Stomach smooth muscle (tissue), 2 donors: ENCODE results near the gene SLC44A1.

Experiments
- H3K27ac ChIP-seq: one replicate; pipeline ENCODE4 v1.7.0; 2013; ENCODE audit warnings: mild to moderate bottlenecking, low read length, inconsistent platforms
- H3K27me3 ChIP-seq, 2 donors: one replicate each; pipeline ENCODE4 v1.7.0; 2013; ENCODE audit warnings: low read length in 2 of 2; ENCODE audit not compliant: insufficient read depth in 2 of 2, control insufficient read depth in 1 of 2
- H3K36me3 ChIP-seq, 2 donors: one replicate each; pipeline ENCODE4 v1.7.0; 2013; ENCODE audit warnings: low read length in 2 of 2; ENCODE audit not compliant: control insufficient read depth in 2 of 2, insufficient read depth in 2 of 2
- H3K4me1 ChIP-seq: one replicate; pipeline ENCODE4 v1.7.0; 2013; ENCODE audit warnings: low read length; ENCODE audit not compliant: control insufficient read depth, insufficient read depth
- H3K4me3 ChIP-seq, 2 donors: one replicate each; pipeline ENCODE4 v1.7.0; 2013; ENCODE audit warnings: low read length in 2 of 2
- H3K9ac ChIP-seq, 2 donors: one replicate each; pipeline ENCODE4 v1.7.0; 2013; ENCODE audit warnings: low read length in 2 of 2, mild to moderate bottlenecking in 1 of 2
- H3K9me3 ChIP-seq, 2 donors: one replicate each; pipeline ENCODE4 v1.7.0; 2013; ENCODE audit warnings: low read length in 2 of 2; ENCODE audit not compliant: control insufficient read depth in 2 of 2
- donor health status: healthy.
- donor health status: Pancreatic carcinoma.

SLC44A1 gene

DNA sequence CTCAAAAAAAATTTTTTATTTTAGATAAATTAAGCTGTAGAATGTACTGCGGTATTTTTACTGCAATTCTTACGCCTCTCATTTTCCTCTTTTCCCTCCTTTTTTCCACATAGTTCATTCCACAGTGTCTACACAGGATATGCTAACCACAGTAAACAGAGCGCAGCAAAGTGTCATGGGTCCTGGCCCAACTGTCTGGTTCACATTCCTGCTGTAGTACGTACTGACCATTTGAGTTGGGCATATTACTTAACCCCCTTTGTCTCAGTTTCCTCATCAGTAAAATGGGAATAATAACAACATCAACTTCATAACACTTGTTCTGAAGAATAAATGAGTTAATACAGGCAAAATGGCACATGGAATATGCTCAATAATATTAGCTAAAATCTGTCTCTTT, 41.6 kb downstream of the SLC44A1 start:
- H3K9me3 ChIP-seq = no peaks in the 10 kb centered on the region
- H3K4me1 ChIP-seq = no peaks in the 10 kb centered on the region
- H3K4me3 ChIP-seq = no peak overlapping the region
- no peak overlapping the region for H3K27ac ChIP-seq
- H3K27me3 ChIP-seq = no peaks in the 10 kb centered on the region
- H3K36me3 ChIP-seq = no peaks in the 10 kb centered on the region
- H3K9ac ChIP-seq = no peak overlapping the region

DNA sequence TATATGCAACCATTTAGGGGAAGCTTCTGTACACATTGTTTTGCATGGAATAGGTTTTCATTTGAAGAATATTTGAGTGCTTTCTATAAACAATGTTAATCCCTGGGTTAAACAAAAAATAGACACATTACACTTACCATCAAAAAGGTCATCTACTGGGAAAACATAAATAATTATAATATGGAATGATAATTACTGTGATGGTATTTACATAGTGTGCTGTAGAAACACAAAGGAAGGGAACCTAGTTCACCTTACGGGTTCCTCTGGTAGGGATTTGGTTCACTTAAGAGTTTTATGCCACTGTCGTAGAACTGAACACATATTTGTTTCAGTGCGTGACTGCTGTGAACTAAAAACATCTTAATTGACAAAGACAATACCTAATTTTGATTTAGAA, 44.9 kb downstream of the SLC44A1 start:
- no peaks in the 10 kb centered on the region for H3K9me3 ChIP-seq
- no peak overlapping the region for H3K9ac ChIP-seq
- no peaks in the 10 kb centered on the region for H3K27me3 ChIP-seq
- H3K27ac ChIP-seq = no peak overlapping the region
- no peaks in the 10 kb centered on the region for H3K36me3 ChIP-seq
- no peak overlapping the region for H3K4me3 ChIP-seq
- H3K4me1 ChIP-seq = no peaks in the 10 kb centered on the region

DNA sequence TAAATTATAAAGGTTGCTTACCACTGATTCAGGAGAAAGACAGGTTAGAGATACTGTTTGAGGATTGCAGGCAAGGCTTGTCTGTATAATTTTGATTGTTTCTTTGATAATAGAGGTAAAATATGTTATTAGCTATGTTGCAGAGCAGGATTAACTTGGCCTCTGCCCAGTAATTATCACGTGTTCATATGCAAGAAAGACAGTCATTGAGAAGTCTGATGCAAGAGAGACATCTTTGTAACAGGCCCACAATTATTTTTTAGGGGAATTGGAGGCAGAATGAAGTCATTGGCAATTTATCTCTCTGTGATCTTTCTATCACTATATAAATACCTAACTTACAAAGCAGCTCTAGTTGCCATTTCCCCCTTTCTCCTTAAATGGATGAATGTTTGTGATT, 46.0 kb downstream of the SLC44A1 start:
- Histone ChIP-seq H3K27me3 (no peaks in the 10 kb centered on the region), H3K27ac (no peak overlapping the region), H3K36me3 (no peaks in the 10 kb centered on the region), H3K9ac (no peak overlapping the region), H3K4me1 (no peaks in the 10 kb centered on the region), H3K4me3 (no peak overlapping the region), H3K9me3 (no peaks in the 10 kb centered on the region)

DNA sequence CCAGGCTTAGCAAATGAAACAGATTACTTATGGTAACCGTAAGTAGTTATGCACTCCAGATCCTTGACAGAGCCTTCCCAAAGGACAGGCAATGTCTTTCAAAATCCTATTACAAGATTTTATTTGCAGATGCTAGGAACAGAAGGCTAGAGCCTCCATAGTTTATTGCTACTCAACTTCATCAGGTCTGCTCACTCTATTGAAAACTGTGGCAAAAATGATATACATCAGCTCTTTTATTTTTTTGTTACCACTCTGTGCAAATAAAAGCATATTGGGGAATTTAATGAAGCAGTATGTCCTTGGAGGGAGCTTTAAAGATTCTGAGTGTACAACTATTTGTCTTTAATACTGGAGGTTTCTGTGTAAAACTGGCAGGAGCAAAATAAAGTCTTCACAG, 46.5 kb downstream of the SLC44A1 start:
- Histone ChIP-seq H3K9ac (no peak overlapping the region), H3K27ac (no peak overlapping the region), H3K4me3 (no peak overlapping the region), H3K27me3 (no peaks in the 10 kb centered on the region), H3K9me3 (no peaks in the 10 kb centered on the region), H3K4me1 (no peaks in the 10 kb centered on the region), H3K36me3 (no peaks in the 10 kb centered on the region)

DNA sequence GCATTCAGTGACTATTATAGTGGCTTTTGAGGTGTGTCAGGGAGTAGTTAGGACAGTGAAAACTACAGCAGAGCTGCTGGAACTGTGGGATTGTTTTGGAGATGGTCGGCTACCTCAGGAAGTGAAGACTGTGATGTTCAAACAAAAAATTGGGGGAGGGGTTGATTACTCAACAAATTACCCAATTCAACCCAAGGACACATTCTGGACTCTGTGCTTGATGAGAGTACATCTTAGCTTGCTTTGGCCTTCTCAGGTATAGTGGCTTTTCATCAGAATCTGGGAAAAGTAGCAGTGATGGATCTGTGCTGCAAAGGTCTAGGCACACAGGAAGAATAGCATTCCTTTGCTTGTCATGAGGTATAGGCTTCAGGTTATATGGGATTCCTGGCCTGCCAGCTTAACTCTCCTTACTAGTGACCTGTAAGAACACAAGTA, 47.0 kb downstream of the SLC44A1 start:
- Histone ChIP-seq H3K27me3 (no peaks in the 10 kb centered on the region), H3K4me1 (no peaks in the 10 kb centered on the region), H3K36me3 (no peaks in the 10 kb centered on the region), H3K4me3 (no peak overlapping the region), H3K9me3 (no peaks in the 10 kb centered on the region), H3K27ac (no peak overlapping the region), H3K9ac (no peak overlapping the region)

DNA sequence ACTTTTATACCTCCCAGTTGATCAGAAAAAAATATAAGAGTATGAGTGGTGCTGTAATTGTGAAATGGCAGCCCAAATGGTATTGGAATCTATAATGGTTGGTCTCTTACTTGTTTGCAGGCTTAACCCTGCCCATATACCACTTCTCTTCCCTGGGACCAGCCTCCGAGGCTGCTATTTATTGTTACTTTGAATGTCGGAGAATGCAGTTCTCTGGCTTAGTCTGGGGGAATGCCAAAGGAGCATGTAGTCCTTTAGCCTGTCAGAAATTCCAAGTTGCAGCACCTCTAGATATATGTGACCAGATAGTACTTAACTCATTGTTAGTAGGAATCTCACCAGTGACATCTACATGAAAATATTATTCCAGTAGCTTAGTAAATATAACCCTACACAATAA, 47.5 kb downstream of the SLC44A1 start:
- no peaks in the 10 kb centered on the region for H3K9me3 ChIP-seq
- no peak overlapping the region for H3K9ac ChIP-seq
- no peak overlapping the region for H3K4me3 ChIP-seq
- H3K27ac ChIP-seq = no peak overlapping the region
- no peaks in the 10 kb centered on the region for H3K4me1 ChIP-seq
- no peaks in the 10 kb centered on the region for H3K27me3 ChIP-seq
- no peaks in the 10 kb centered on the region for H3K36me3 ChIP-seq

DNA sequence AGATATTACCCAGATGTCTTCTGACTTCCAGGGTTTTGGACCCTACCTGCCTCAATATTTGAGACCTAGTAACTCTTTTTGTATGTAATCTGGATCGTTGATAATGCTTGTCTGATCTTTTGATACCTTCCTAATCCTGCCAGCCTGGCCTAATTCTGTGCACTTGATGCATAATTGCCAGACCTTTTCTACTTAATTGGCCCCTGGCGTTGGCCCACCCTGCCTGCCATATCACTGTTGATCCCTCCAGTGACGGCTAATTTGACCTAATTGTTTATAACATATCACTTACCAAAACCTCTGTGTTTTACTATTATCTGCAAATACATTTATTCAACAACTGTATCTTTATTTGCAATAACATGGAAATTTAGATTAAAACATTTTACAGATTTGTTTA, 49.0 kb downstream of the SLC44A1 start:
- no peak overlapping the region for H3K9ac ChIP-seq
- H3K36me3 ChIP-seq = no peaks in the 10 kb centered on the region
- H3K4me1 ChIP-seq = no peaks in the 10 kb centered on the region
- H3K27me3 ChIP-seq = no peaks in the 10 kb centered on the region
- H3K27ac ChIP-seq = no peak overlapping the region
- no peaks in the 10 kb centered on the region for H3K9me3 ChIP-seq
- H3K4me3 ChIP-seq = no peak overlapping the region

DNA sequence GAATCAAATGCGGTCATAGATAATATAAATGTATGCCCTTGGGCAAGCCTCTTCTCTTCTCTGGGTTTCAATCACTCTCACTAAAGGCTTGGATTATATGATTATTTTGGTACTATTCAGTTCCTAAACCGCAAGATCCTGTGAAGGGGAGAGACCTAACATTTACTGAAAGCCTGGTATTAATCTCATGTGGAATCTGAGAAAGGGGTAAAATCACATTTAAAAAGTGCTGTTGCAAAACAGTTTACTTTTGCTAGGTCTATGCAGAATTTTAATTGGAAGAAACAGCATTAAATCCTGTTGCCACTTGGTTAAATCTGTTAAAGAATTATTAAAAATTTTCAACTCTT, 50.7 kb downstream of the SLC44A1 start:
- H3K27me3 ChIP-seq = no peaks in the 10 kb centered on the region
- H3K9ac ChIP-seq = no peak overlapping the region
- H3K9me3 ChIP-seq = no peaks in the 10 kb centered on the region
- H3K4me1 ChIP-seq = no peaks in the 10 kb centered on the region
- H3K27ac ChIP-seq = no peak overlapping the region
- H3K36me3 ChIP-seq = peaks cover 9 to 11% of the 10 kb centered on the region in 2 donors
- H3K4me3 ChIP-seq = no peak overlapping the region

DNA sequence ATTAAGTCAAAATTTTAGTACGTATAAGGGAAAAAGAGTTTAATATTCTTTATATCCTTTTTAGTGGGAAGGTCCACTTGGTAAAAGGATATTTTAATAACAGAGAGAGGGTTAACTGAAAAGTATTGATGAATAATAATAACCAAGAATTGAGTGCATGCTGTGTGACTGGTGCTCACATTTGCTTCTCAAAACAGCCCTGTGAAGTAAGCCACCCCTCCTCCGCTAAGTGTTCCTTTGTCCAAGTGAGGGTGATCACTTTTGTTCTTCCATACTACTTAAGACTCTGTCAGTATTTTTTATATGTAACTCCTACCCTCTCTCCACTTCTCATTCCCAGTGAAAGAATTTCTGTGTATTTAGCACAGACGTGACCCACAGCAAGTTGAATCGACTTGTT, 51.5 kb downstream of the SLC44A1 start:
- no peaks in the 10 kb centered on the region for H3K4me1 ChIP-seq
- H3K4me3 ChIP-seq = no peak overlapping the region
- no peak overlapping the region for H3K9ac ChIP-seq
- H3K9me3 ChIP-seq = no peaks in the 10 kb centered on the region
- H3K36me3 ChIP-seq = peaks cover 9 to 12% of the 10 kb centered on the region in 2 donors
- H3K27ac ChIP-seq = no peak overlapping the region
- no peaks in the 10 kb centered on the region for H3K27me3 ChIP-seq

DNA sequence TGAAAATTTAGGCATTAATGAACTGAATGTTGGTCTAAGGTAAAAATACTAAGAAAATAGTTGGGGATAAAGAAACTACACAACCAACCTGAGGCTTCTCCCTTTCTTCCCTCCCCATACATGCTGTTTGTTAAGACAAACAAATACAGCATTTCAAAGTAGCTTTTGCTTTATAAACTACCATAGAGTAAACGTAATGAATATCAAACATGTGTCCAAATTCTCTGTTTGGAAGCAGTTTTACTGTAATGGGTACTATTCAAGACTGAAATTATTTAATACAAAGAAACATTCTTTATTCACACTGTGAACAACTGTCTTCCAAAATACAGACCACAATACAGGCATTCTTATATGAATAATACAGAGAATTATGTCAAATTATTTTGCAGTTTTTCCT, 52.0 kb downstream of the SLC44A1 start:
- Histone ChIP-seq H3K36me3 (peaks cover 9 to 12% of the 10 kb centered on the region in 2 donors), H3K4me1 (no peaks in the 10 kb centered on the region), H3K27me3 (no peaks in the 10 kb centered on the region), H3K27ac (no peak overlapping the region), H3K4me3 (no peak overlapping the region), H3K9ac (no peak overlapping the region), H3K9me3 (no peaks in the 10 kb centered on the region)

DNA sequence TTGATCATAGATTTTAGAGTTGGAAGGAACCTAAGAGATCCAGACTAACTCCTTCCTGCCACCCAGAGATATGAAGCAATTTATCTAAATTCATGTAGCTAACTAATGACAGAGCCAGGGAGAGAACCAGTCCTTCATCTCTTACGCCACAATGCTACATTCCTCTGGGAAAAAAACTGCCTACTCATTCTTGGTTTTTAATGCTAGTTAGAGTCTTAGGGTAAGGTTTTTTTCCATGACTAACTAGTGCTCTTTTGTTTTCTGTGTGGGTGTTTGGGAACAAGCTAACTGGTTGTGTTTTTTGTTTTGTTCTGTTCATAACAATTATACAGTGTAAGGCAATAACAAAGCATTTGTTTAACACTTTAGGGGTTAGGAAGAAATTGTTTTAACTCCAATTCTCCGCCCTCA, 52.4 kb downstream of the SLC44A1 start:
- H3K27ac ChIP-seq = no peak overlapping the region
- H3K4me1 ChIP-seq = no peaks in the 10 kb centered on the region
- peaks cover 9 to 12% of the 10 kb centered on the region in 2 donors for H3K36me3 ChIP-seq
- no peak overlapping the region for H3K9ac ChIP-seq
- no peak overlapping the region for H3K4me3 ChIP-seq
- H3K27me3 ChIP-seq = no peaks in the 10 kb centered on the region
- no peaks in the 10 kb centered on the region for H3K9me3 ChIP-seq
